ENCODE measurements around the gene CATSPER3. TPM values are rescaled to one million over a fixed set of nuclear protein-coding genes. Genes with fewer than 3 reads are reported as not detected.

The CATSPER3 gene
- polyA plus RNA-seq, 5 donors, result 0.74 to 1.1 (median 0.89) TPM

GRCh38 chr5:135041145-135041587, 73.5 kb downstream of the CATSPER3 start:
- DNase-seq, result no peak

- no peak for DNase-seq
Observed at GRCh38 chr5:135041726-135042125, 74.0 kb downstream of the CATSPER3 start.

- DNase-seq, result no peak
Observed at GRCh38 chr5:135042595-135042994, 74.9 kb downstream of the CATSPER3 start.

- DNase-seq, result no peak
Observed at GRCh38 chr5:135045488-135045887, 77.8 kb downstream of the CATSPER3 start.

- DNase-seq, result no peak
Observed at GRCh38 chr5:135046661-135047346, 79.1 kb downstream of the CATSPER3 start.

- DNase-seq, result no peak
Observed at GRCh38 chr5:135047347-135047695, 79.6 kb downstream of the CATSPER3 start.

GRCh38 chr5:135048286-135048685, 80.6 kb downstream of the CATSPER3 start:
- no peak for DNase-seq

GRCh38 chr5:135048930-135049329, 81.2 kb downstream of the CATSPER3 start:
- DNase-seq, result no peak

GRCh38 chr5:135050244-135050767, 82.6 kb downstream of the CATSPER3 start:
- no peak for DNase-seq

- no peak for DNase-seq
Observed at GRCh38 chr5:135051399-135051798, 83.7 kb downstream of the CATSPER3 start.

- no peak for DNase-seq
Observed at GRCh38 chr5:135051872-135052271, 84.2 kb downstream of the CATSPER3 start.

- DNase-seq, result no peak
Observed at GRCh38 chr5:135052511-135053145, 84.9 kb downstream of the CATSPER3 start.

GRCh38 chr5:135053278-135053677, 85.6 kb downstream of the CATSPER3 start:
- no peak for DNase-seq

GRCh38 chr5:135053989-135054388, 86.3 kb downstream of the CATSPER3 start:
- DNase-seq, result no peak

GRCh38 chr5:135054546-135054945, 86.8 kb downstream of the CATSPER3 start:
- no peak for DNase-seq

GRCh38 chr5:135055396-135055795, 87.7 kb downstream of the CATSPER3 start:
- DNase-seq, result no peak

GRCh38 chr5:135056316-135057030, 88.8 kb downstream of the CATSPER3 start:
- no peak for DNase-seq

GRCh38 chr5:135057233-135057632, 89.5 kb downstream of the CATSPER3 start:
- DNase-seq, result no peak

- no peak for DNase-seq
Observed at GRCh38 chr5:135058331-135058732, 90.6 kb downstream of the CATSPER3 start.

GRCh38 chr5:135059000-135059923, 91.6 kb downstream of the CATSPER3 start:
- DNase-seq, result no peak

GRCh38 chr5:135060021-135060420, 92.3 kb downstream of the CATSPER3 start:
- no peak for DNase-seq

- DNase-seq, result no peak
Observed at GRCh38 chr5:135061001-135061400, 93.3 kb downstream of the CATSPER3 start.

Measured in right lung (tissue), 5 donors.